ENCODE measurements around the gene MREG.

DNA sequence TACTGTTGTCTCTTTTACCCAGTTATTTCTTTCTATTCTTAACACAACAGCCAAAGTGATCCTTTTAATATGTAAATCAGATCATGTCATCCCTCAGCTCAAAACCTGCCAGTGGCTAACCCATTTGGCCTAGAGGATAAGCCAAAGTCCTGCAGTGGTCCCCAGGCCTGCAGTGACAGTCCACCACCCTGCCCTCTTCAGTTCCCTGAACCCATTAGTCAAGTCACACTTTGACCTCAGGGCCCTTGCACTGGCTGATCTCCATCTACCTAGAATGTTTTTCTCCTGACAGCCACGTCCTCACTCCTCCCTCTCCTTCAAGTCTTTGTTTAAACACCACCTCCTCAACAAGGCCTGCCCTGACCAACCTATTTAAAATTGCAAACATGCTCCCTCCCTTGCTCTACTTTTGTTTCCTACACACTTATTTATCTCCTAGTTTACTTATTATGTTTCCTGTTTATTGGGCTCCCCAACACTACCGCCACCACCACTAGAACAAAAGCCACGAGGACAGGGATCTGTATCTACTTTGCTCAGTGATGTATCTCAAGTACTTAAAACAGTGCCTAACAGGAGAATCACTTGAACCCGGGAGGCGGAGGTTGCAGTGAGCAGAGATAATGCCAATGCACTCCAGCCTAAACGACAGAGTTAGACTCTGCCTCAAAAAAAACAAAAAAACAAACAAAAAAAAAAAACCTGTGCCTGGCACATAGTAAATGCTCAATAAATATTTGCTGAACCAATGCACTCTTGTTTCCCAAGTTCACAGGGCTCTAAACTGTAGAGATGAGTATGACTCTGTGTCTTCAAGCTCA, 9.3 kb downstream of the MREG start:
- TF ChIP-seq, protein P1, sequence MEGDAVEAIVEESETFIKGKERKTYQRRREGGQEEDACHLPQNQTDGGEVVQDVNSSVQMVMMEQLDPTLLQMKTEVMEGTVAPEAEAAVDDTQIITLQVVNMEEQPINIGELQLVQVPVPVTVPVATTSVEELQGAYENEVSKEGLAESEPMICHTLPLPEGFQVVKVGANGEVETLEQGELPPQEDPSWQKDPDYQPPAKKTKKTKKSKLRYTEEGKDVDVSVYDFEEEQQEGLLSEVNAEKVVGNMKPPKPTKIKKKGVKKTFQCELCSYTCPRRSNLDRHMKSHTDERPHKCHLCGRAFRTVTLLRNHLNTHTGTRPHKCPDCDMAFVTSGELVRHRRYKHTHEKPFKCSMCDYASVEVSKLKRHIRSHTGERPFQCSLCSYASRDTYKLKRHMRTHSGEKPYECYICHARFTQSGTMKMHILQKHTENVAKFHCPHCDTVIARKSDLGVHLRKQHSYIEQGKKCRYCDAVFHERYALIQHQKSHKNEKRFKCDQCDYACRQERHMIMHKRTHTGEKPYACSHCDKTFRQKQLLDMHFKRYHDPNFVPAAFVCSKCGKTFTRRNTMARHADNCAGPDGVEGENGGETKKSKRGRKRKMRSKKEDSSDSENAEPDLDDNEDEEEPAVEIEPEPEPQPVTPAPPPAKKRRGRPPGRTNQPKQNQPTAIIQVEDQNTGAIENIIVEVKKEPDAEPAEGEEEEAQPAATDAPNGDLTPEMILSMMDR (IDR thresholded peaks at IDR 0.05): no peak
- no peak for TF ChIP-seq POLR2A (IDR thresholded peaks at IDR 0.05)
- TF ChIP-seq EP300 (IDR thresholded peaks at IDR 0.05): no peak
